MV-4-11 (cell line): ENCODE measurements around the gene ERVMER34-1.
A peak's percentile ranks its signal among the peaks of the same experiment; 100 is the strongest.

ENCODE experiments used
- DNase-seq: peaks from one replicate; lab custom pipeline; 2025; lab: John Stamatoyannopoulos, UW

ERVMER34-1 gene

DNA sequence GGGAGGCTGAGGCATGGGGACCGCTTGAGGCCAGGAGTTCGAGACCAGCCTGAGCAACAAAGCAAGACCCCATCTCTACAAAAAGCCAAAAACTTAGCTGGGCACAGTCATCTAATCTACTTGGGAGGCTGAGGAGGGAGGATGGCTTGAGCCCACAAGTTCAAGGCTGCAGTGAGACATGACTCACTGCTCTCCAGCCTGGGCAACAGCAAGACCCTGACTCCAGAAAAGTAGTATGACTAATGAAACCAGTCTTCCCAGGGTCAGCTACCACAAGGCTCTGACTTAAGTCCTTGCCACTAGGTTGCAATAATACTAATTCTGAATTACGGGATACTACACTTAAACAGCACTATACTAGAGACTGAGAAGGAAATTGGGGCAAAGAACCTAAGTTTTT, 33.1 kb downstream of the ERVMER34-1 start:
- peak; percentile 56 for DNase-seq

DNA sequence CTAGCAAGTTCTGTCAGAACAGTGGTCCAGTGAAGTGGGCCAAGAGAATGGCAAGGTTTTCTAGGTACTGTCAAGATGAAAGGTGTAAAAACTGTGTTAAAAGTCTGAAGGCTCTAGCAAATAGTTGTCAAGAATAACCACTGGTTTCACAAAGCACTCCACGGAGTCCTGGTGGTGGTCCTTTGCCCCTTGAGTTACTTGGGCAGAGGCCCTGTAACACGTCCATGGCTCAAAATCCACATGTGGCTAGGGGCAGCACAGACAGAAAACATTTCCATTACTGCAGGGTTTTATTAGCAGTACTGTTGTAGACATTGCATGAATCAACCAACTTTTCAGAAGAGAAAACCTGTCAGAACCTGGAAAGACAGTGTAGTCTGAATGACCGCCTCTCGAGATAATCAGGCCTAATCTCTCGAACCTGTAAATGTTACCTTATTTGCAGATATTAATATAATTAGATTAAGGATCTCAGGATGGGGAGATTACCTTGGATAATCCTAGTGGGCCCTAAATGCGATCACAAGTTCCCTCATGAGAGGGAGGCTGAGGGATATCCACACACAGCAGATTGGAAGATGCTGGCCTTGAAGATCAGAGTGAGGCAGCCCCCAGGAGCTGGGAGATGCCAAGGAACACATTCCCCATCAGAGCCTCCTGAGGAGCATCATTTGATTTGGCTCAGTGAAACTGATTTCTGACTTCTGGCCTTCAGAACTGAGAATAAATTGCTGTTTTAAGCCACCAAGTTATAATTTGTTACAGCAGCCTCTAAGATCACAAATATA, 34.7 kb downstream of the ERVMER34-1 start:
- DNase-seq = no peak

DNA sequence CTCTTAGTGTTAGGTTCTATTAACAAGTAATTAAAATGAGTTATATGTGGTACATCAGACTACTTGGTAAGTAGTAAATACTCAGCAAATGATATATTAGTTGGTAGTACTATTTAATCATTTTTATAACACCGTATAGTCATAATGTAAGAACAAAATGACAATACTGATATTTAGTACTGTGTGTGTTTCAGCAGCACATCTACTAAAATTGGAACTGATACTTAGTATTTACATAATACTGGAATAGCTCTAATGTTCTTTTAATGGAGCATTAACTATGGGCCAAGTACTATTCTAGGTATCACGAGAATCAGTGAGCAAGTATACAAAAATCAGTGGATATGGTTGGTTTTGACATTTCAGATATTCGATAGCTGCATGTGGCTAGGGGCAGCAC, 35.3 kb downstream of the ERVMER34-1 start:
- no peak for DNase-seq

DNA sequence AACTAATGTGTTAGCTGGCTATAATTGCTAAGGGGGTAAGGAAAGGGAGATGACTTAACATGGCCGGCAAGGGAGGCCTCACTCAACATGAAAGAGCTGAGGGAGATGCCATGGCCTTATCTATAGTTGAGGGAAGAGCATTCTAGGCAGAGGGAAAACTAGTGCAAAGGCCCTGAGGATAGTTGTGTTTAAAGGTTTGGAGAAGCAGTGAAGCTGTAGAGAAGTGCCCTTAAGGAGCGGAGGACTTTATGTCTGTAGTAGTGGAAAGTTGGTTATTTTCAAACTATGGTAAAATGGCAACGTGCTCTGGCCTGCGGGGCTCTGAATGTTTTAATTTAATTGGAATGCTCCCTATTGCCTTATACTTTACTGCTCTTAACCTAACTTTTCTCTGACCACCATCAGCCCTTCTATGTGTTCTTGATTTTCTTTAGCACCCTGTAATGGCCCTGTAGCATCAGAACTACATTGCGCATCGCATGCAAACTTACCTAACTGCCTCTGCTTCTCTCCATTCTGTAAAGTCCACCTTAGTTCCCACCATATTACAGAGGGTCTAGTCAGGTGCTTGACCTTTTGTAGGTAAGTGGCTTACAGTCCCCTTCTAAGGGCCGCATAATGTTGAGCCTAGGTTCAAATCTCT, 35.8 kb downstream of the ERVMER34-1 start:
- no peak for DNase-seq

DNA sequence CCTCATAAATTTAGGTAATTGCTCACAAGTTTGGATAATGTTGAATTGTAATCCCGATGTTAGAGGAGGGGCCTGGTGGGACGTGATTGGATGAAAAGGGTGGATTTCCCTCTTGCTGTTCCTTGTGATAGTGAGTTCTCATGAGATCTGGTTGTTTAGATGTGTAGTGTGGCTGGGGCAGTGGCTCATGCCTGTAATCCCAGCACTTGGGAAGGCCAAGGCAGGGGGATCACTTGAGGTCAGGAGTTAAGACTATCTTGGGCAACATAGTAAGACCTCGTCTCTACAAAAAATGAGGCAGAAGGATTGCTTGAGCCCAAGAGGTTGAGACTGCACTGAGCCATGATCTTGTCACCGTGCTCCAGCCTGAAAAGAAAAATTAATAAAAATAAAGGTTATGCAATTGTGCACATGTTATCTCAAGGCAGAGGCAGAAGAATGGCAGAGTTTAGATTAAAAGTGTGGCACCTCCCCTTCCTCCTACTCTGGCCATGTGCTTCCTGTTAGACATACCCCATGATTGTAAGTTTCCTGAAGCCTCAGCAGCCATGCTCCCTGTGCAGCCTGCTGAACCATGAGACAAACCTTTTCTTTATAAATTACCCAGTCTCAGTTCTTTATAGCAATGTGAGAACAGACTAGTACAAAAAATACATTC, 36.5 kb downstream of the ERVMER34-1 start:
- peak; percentile 54 for DNase-seq

DNA sequence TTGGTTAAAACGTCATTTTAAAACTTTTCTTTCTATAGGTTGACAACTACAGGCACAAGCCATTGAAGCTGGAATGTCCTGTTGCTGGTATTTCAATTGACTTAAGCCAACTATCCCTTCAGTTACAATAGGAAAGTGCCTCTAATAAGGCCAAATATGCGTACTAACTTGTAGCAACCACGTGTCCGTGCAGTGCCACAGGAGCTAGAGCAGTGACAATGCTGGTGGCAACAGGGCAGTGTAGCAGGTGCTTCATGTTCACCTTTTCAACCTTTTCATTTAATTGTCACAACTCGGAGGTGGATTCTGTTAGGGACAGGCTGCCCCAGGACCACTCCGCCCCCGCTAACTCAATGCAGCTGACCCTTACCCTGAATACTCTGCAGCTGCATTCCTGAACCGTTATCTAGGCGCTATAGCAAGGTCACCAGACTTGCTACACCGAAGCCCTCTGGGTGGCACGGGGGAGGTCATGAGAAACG, 37.7 kb downstream of the ERVMER34-1 start:
- DNase-seq = no peak

DNA sequence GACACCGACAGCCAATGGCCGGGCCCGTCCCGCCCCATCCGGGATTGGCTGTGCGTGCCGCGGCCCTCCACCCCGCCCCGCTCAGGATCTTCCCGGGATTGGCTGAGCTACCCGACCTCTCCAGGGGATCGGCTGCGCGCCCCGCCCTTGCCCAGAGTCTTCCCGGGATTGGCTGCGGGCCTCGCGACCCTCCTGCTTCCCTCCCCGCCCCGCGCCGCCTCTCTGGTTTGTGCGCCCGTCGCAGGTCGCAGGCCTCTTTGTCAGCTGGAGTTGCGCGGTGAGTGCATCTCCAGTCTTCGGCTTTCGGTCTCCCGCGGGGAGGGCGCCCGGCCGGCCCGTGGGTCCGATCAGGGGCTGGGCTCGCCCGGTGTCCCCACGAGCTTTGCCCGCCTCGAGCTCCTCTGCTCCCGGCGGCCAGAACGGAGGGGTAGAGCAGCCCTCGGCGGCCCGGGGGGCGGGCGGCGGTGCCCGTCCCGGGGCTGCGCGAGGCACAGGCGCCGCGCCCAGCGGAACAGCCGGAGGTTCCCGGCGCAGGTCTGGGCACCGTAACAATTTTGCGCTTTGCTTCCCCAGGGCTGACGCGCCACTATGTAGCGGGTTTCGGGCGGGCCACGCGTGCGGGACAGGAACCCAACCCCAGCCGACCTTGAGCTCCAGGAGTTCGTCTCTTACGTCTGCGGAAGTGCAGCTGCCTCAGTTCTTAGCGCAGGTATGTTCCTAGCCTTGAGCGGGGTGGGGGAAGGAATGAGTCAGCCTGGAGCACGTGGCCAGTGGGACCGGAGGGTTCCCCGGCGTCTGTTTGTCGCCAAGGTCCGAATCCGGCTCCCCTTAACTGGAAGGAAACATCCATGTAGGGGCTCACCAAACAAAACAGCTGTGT, 38.7 kb downstream of the ERVMER34-1 start:
- DNase-seq = peak; percentile 95

DNA sequence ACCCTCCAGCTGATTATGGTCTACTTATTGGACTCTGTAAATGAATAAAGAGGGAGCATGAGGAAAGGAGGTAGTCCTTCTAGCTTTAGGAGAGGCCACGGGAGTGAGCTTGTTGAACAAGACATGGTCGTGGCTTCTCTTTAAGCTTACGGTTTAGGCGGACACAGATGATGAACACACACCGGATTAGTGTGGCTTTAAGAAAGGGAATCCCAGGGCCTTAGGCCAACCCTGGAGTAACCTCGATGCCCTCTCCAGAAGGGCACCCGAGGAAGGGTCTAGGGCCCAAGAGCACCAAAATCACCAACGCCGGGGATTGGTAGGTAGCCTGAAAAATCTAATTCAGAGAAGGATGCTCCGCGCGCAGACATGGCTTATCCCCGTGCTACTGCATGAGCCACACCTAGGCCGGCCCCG, 39.4 kb downstream of the ERVMER34-1 start:
- DNase-seq = no peak

DNA sequence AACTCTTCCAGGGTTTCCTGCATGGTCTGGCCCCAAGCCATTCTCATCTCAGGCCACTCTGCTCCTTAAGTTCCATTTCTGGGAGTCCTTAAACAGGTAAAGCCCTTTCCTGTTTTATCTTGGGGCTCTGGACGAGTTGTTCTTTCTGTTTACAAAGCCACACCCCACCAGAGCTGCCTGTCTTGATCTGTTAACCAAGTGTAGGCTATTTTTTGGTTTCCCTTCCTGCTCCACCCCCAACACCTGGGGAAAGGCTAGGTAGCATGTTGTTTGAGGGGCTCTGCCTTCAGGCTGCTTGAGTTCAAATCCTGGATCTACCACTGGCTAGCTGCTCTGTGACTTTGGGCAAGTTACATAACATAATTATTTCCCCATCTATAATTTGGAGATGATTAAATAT, 40.0 kb downstream of the ERVMER34-1 start:
- DNase-seq = no peak

DNA sequence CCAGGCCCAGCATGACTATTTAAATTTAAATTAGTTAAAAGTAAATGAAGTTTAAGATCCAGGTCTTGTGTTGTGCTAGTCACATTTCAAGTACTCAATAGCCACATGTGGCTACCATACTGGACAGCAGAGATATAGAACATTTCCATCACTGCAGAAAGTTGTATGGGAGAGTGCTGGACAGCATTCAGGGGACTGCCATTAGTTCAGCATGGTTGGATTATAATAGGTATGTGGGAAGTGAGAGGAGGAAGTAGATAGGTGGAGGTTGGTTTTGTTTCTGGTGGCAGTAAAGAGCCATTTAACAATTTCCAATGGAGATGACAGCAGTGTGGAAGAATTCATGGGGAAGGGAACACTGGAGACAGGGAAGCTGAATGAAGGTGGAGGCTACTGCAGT, 42.1 kb downstream of the ERVMER34-1 start:
- DNase-seq = no peak

DNA sequence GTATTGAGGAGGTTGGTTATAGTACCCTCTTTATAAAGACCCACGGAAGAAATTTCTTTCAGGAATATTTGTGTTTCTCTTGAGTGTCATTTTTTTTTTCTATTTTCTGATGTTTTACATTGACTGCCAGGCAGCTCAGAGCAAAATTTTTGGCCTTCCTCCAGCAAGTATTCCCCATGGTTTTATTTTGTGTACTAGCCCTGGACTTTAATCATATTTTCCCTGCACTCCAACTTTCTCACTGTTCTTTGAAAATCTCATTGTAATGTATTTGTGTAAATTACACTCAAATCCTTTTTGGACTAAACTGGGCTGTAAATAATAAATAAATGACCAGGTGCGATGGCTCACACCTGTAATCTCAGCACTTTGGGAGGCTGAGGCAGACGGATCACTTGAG, 46.6 kb downstream of the ERVMER34-1 start:
- DNase-seq = no peak

DNA sequence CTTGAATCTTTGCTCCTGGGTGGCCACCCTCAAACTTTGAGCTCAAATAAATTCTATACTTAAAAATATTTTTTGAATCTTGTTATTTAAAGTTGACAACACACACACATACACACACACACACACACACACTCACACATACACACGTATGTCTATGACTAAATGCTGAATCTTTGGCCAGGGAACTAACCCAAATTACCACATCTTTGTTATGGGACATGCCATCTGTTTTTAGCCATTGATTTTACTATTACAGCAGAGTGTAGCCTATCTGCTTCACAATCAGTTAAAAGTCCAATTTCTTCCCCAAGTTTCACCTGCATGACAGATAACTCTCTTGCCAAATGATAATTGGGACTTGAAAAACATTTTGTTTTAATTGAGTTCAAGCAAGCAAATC, 47.1 kb downstream of the ERVMER34-1 start:
- no peak for DNase-seq

DNA sequence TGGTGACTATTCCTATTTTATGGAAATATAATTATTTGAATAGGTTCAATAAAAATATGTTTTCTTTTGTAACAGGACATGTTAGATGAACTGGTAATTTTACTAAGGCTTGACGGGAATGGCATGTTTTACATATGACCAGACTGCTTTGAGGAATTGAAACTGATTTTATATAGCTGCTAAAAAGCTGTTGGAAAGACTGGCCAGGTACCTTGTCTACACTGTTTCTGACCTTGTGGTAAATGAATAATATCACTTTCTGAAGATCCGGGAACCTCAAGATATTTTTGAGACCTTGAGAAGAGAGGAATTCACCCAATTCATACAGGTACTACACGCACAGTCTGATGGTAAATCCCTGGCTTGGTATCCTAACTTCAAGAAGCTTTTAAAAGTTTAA, 50.0 kb downstream of the ERVMER34-1 start:
- peak; percentile 46 for DNase-seq

DNA sequence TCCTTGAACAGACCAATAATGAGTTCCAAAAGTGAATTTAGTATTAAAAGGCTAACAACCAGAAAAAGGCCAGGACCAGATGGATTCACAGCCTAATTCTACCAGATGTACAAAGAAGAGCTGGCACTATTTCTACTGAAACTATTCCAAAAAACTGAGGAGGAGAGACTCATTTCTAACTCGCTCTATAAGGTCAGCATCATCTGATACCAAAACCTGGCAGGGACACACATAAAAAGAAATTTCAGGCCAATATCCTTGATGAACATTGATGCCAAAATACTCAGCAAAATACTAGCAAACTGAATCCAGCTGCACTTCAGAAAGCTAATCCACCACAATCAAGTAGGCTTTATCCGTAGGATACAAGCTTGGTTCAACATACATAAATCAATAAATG, 56.3 kb downstream of the ERVMER34-1 start:
- no peak for DNase-seq

DNA sequence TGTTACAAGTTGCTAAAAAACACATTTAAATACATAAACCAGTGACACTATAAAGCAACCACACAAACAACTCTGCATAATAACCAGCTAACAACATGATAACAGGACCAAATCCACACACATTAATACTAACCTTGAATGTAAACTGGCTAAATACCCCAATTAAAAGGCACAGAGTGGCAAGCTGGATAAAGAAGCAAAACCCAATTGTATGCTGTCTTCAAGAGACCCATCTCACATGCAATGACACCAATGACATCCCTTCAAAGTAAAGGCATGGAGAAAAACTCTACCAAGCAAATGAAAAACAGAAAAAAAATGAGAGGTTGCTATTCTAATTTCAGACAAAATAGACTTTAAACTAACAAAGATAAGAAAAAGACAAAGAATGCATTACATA, 57.7 kb downstream of the ERVMER34-1 start:
- no peak for DNase-seq
